CD4-positive, alpha-beta T cell (primary cell): ENCODE measurements around the gene HSD17B1. TPM values are rescaled to one million over a fixed set of nuclear protein-coding genes. Genes with fewer than 3 reads are reported as not detected.

Experiments
- ATAC-seq: fragments of 200-7000 bp; cut with Tn5 transposase; one replicate; pipeline ENCODE4 v1.10.0; 2022; ENCODE audit warnings: mild to moderate bottlenecking; ENCODE audit not compliant: poor library complexity
- CTCF ChIA-PET: fragments of 350-600 bp; sonication (Branson Sonifier 250); formaldehyde crosslinking; loops from one replicate; lab custom pipeline; 2021; ENCODE audit warnings: antibody characterized with exemption, inconsistent platforms; lab: Charles Lee
- POLR2A ChIA-PET: fragments of 350-600 bp; sonication (Branson Sonifier 250); formaldehyde crosslinking; loops from one replicate; lab custom pipeline; 2021; ENCODE audit warnings: antibody characterized with exemption, inconsistent platforms; lab: Charles Lee
- DNase-seq, 14 experiments: peaks; one replicate each; pipeline ENCODE4 v3.0.0-alpha.2; 2013 to 2020; ENCODE audit warnings: mixed read lengths in 2 of 14
- H3K27ac ChIP-seq, 2 donors: one replicate each; pipeline versions ENCODE4 v1.5.1 to v1.7.0; 2013; ENCODE audit warnings: low read length in 2 of 2, low read depth in 1 of 2, mild to moderate bottlenecking in 1 of 2
- H3K27me3 ChIP-seq, 2 experiments: 1 replicate in 1 of 2; 2 replicates in 1 of 2; pipeline versions ENCODE4 v1.6.1 to v1.7.0; 2013; ENCODE audit warnings: low read length in 2 of 2, control low read depth in 1 of 2, mild to moderate bottlenecking in 1 of 2, moderate library complexity in 1 of 2; ENCODE audit not compliant: insufficient read depth in 2 of 2, control insufficient read depth in 1 of 2
- H3K36me3 ChIP-seq: one replicate; pipeline ENCODE4 v1.6.1; 2013; ENCODE audit warnings: low read length, control low read depth; ENCODE audit not compliant: insufficient read depth
- H3K4me1 ChIP-seq: one replicate; pipeline ENCODE4 v1.6.1; 2013; ENCODE audit warnings: low read length, control low read depth; ENCODE audit not compliant: insufficient read depth
- H3K4me3 ChIP-seq: one replicate; pipeline ENCODE4 v1.5.1; 2013; ENCODE audit warnings: mild to moderate bottlenecking, low read length, moderate library complexity
- H3K9me3 ChIP-seq, 2 experiments: 1 replicate in 1 of 2; 2 replicates in 1 of 2; pipeline versions ENCODE4 v1.6.1 to v1.7.0; 2013; ENCODE audit warnings: low read length in 2 of 2, mild to moderate bottlenecking in 2 of 2, control low read depth in 1 of 2, moderate library complexity in 1 of 2; ENCODE audit not compliant: control insufficient read depth in 1 of 2, insufficient read depth in 1 of 2
- H3K27ac Mint-ChIP-seq: one replicate; pipeline ENCODE4 v1.8.0; 2020; ENCODE audit warnings: mixed read lengths
- H3K27me3 Mint-ChIP-seq: one replicate; pipeline ENCODE4 v1.8.0; 2021; ENCODE audit warnings: mixed read lengths
- H3K36me3 Mint-ChIP-seq: one replicate; pipeline ENCODE4 v1.8.0; 2021; ENCODE audit warnings: low read depth, mixed read lengths
- H3K4me1 Mint-ChIP-seq: one replicate; pipeline ENCODE4 v1.8.0; 2021; ENCODE audit warnings: low read depth, mixed read lengths
- H3K4me3 Mint-ChIP-seq: one replicate; pipeline ENCODE4 v1.8.0; 2020; ENCODE audit warnings: mild to moderate bottlenecking, mixed read lengths
- H3K9me3 Mint-ChIP-seq: one replicate; pipeline ENCODE4 v1.8.0; 2020; ENCODE audit warnings: mixed read lengths
- intact Hi-C, 2 experiments: fragments of 100-400 bp; cut with DNase I in 1 of 2; cut with micrococcal nuclease in 1 of 2; formaldehyde crosslinking; loops; one replicate each; pipeline versions ENCODE4 v1.15.1 to v1.9.0; 2023 to 2025; cut with DNase I, micrococcal nuclease
- total RNA-seq, 174 experiments: library from RNA in 2 of 174; stranded (reverse) in 2 of 174; gene quantifications; one replicate each; pipeline ENCODE4 v1.2.3 and lab custom pipeline; 2021 to 2026
- TF ChIP-seq, protein P1 (sequence below): fragments of 200-600 bp; IDR thresholded peaks from one replicate; pipeline ENCODE4 v1.8.0; 2022; ENCODE audit warnings: antibody characterized with exemption, mild to moderate bottlenecking

HSD17B1 gene
- total RNA-seq, 2 experiments from 2014 or later = 0.80 to 0.81 TPM

DNA sequence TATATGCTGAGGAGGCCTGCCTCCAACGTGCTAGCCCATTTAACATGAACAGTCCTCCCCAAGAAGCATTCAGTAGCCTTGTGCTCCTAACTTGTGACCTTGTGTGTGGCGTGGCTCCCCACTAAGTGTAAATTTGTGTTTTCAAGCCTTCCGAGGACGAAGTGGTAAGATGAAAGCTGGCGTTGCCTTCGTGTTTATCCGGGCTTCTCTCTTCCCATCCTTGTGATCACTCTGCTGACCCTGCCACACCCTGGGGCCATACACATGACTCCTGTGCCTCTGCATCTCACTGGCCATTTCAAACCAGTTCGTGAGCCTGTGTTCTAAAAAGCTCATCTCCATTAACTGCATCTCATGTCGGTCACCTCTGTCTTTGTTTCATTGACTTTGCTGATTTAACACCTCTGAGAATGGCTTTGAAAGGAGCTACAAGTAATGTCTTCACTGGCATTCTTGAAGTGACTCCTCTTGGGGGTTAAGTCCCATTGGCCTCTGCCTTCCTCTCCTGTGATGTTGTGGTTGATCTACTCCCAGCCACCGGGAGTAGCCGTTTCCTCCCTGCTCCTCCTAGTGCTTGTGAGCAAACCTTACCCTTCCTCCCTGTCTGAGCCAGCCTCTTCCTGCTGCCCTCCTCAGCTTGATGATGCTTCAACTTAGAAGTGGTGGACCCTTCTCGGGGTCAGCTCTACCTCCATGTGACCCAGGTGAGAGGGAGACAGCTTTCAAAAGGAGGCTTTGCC, 44.1 kb upstream of the HSD17B1 start:
- Mint-ChIP-seq H3K4me3 (no peak overlapping the region), H3K9me3 (no peaks in the 10 kb centered on the region), H3K4me1 (no peaks in the 10 kb centered on the region), H3K27me3 (no peaks in the 10 kb centered on the region), H3K36me3 (peaks cover 31% of the 10 kb centered on the region), H3K27ac (no peak overlapping the region)
- ChIA-PET POLR2A (no interaction called here), CTCF (no interaction called here)
- ATAC-seq (no peak), DNase-seq (no peak)
- H3K36me3 ChIP-seq = peaks cover 7% of the 10 kb centered on the region
- intact Hi-C loops = no loop called here
- H3K4me1 ChIP-seq = peaks cover 5% of the 10 kb centered on the region
- no peaks in the 10 kb centered on the region for H3K27me3 ChIP-seq
- H3K9me3 ChIP-seq = no peaks in the 10 kb centered on the region
- TF ChIP-seq, protein P1, sequence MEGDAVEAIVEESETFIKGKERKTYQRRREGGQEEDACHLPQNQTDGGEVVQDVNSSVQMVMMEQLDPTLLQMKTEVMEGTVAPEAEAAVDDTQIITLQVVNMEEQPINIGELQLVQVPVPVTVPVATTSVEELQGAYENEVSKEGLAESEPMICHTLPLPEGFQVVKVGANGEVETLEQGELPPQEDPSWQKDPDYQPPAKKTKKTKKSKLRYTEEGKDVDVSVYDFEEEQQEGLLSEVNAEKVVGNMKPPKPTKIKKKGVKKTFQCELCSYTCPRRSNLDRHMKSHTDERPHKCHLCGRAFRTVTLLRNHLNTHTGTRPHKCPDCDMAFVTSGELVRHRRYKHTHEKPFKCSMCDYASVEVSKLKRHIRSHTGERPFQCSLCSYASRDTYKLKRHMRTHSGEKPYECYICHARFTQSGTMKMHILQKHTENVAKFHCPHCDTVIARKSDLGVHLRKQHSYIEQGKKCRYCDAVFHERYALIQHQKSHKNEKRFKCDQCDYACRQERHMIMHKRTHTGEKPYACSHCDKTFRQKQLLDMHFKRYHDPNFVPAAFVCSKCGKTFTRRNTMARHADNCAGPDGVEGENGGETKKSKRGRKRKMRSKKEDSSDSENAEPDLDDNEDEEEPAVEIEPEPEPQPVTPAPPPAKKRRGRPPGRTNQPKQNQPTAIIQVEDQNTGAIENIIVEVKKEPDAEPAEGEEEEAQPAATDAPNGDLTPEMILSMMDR = no peak
- H3K27ac ChIP-seq = no peak overlapping the region
- no peak overlapping the region for H3K4me3 ChIP-seq

DNA sequence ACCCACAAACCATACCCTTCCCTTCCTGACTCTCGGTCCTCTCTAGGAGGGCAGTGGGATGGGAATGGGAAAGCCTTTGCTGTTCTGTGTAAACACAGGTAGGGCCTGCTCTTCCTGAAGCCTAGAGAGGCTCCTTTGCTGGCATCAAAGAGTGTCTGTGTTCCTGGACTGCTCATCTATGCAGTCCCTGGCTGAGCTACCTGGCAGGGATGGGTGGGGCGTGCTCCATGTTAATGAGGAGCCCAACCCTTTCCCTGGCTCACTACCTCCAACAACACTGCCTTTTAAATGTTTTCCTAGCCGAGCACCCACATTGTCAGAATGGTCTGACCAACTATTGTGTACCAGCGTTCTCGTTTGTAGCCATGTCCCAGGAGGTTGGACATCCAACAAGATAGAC, 43.3 kb upstream of the HSD17B1 start:
- CTCF ChIA-PET = interaction anchor here (1.5 kb wide), 1 partner anchor 18 kb away, joined by 3 read pairs; no protein-coding TSS in a partner anchor
- ATAC-seq = no peak

DNA sequence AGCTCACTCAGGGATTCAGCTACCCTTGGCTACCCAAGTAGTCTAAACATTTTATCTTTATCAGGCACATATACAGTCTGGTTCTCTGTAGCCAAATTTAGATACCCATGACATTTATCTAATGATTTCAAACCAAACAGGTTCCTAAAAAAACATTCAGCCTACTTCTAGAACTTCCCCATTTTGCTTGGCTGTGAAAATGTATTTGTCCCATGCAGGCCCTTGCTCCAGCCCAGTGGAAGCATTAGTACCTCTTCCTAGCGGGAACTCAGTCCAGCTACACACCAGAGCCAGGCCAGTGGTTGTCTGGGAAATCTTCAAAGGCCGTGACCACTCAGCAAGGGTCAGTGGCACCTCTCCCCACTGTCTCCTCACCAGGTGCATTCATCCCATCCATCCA, 42.9 kb upstream of the HSD17B1 start:
- no peaks in the 10 kb centered on the region for H3K27me3 Mint-ChIP-seq
- Histone ChIP-seq H3K4me3 (no peak overlapping the region), H3K27ac (no peak overlapping the region), H3K27me3 (no peaks in the 10 kb centered on the region), H3K9me3 (no peaks in the 10 kb centered on the region), H3K4me1 (peaks cover 5% of the 10 kb centered on the region), H3K36me3 (peaks cover 7% of the 10 kb centered on the region)
- CTCF ChIA-PET = interaction anchor here (1.5 kb wide), 1 partner anchor 17 kb away, joined by 3 read pairs; no protein-coding TSS in a partner anchor
- no peaks in the 10 kb centered on the region for H3K4me1 Mint-ChIP-seq
- H3K27ac Mint-ChIP-seq = no peak overlapping the region
- no peaks in the 10 kb centered on the region for H3K9me3 Mint-ChIP-seq
- intact Hi-C loops = loop anchor here in 1 of 2 experiments (10.0 kb wide), 1 partner anchor 485 kb away; the partner anchor contains the start of gene NKIRAS2
- TF ChIP-seq, protein P1 = no peak
- POLR2A ChIA-PET = no interaction called here
- no peak overlapping the region for H3K4me3 Mint-ChIP-seq
- peaks cover 22% of the 10 kb centered on the region for H3K36me3 Mint-ChIP-seq
- no peak for ATAC-seq
- DNase-seq = no peak

More for the DNA sequence above, 43.3 kb upstream of the HSD17B1 start:
- Histone ChIP-seq H3K27me3 (no peaks in the 10 kb centered on the region), H3K4me3 (no peak overlapping the region), H3K4me1 (peaks cover 5% of the 10 kb centered on the region), H3K9me3 (no peaks in the 10 kb centered on the region), H3K36me3 (peaks cover 7% of the 10 kb centered on the region), H3K27ac (no peak overlapping the region)
- H3K36me3 Mint-ChIP-seq = peaks cover 24% of the 10 kb centered on the region
- TF ChIP-seq, protein P1 = no peak
- H3K27me3 Mint-ChIP-seq = no peaks in the 10 kb centered on the region
- H3K9me3 Mint-ChIP-seq = no peaks in the 10 kb centered on the region
- no peak overlapping the region for H3K27ac Mint-ChIP-seq
- no peak overlapping the region for H3K4me3 Mint-ChIP-seq
- intact Hi-C loops = no loop called here
- POLR2A ChIA-PET = no interaction called here
- H3K4me1 Mint-ChIP-seq = no peaks in the 10 kb centered on the region
- no peak for DNase-seq
